ENCODE data around the gene ST3GAL4.

DNA sequence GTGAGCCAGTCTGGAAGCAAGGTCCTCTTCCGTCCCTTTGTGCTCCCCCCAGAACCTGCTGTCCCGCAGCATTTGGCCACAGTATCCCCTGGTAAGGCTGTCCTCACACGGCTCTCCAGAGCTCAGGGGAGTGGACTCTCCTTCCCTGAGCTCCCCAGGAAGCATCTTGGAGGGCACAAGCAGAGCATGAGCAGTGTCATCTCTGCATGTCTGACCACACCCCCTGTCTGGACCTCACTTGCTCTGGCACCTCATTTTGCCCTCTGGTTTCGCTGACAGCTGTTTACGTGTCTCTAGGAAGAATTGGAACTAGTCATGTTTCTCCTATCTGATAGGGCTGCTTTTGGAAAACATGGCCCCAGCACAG lies 36.1 kb upstream of the ST3GAL4 start:
- TF ChIP-seq CTCF (IDR thresholded peaks at IDR 0.05 in 4 of 5, conservative IDR thresholded peaks at IDR 0.05 in 1 of 5) = no peak
- no peak for TF ChIP-seq POLR2A (IDR thresholded peaks at IDR 0.05)

Data from gastrocnemius medialis (tissue), 4 donors.